Esophagus muscularis mucosa (tissue), 4 donors: ENCODE results near the gene MECR. TPM values are rescaled to one million over a fixed set of nuclear protein-coding genes. Genes with fewer than 3 reads are reported as not detected.

Experiments
- DNase-seq: peaks from one replicate; pipeline ENCODE4 v3.0.0-alpha.2; 2017; ENCODE audit errors: extremely low spot score
- H3K27ac ChIP-seq, 4 donors: fragments of 200-600 bp; sonication (generic); replicated peaks in 1 of 4; 1 replicate in 3 of 4; 2 replicates in 1 of 4; pipeline ENCODE4 v1.5.1; 2016 to 2019; ENCODE audit warnings: mild to moderate bottlenecking in 1 of 4
- H3K27me3 ChIP-seq, 4 donors: fragments of 200-600 bp; sonication (generic); one replicate each; pipeline versions ENCODE4 v1.5.1 to v1.6.0; 2016 to 2019
- H3K36me3 ChIP-seq, 4 donors: fragments of 200-600 bp; sonication (generic); one replicate each; pipeline ENCODE4 v1.5.1; 2016 to 2019
- H3K4me1 ChIP-seq, 4 donors: fragments of 200-600 bp; sonication (generic); one replicate each; pipeline ENCODE4 v1.5.1; 2016 to 2019
- H3K4me3 ChIP-seq, 4 donors: fragments of 200-600 bp; sonication (generic); 1 replicate in 2 of 4; 2 replicates in 2 of 4; pipeline ENCODE4 v1.5.1; 2016 to 2019; ENCODE audit warnings: mild to moderate bottlenecking in 4 of 4, moderate library complexity in 1 of 4
- H3K9me3 ChIP-seq, 4 donors: fragments of 200-600 bp; sonication (generic); 1 replicate in 3 of 4; 2 replicates in 1 of 4; pipeline ENCODE4 v1.5.1; 2016 to 2019
- EP300 ChIP-seq: sonication (generic); formaldehyde crosslinking; IDR thresholded peaks from one replicate; pipeline ENCODE4 v1.6.1; 2017; ENCODE audit warnings: antibody characterized with exemption
- POLR2A ChIP-seq: fragments of 450-650 bp; IDR thresholded peaks from one replicate; pipeline ENCODE4 v1.6.1; 2017; ENCODE audit warnings: antibody characterized with exemption, moderate library complexity, mild to moderate bottlenecking, low read depth
- POLR2AphosphoS5 ChIP-seq, 2 donors: sonication (generic); formaldehyde crosslinking; IDR thresholded peaks; one replicate each; pipeline ENCODE4 v1.6.1; 2017; ENCODE audit warnings: antibody characterized with exemption in 2 of 2
- WGBS: methylation state at CpG from one replicate; pipeline ENCODE4 v1.1.5; 2018; 5-methylcytosine and 5-hydroxymethylcytosine counted together
- intact Hi-C: fragments of 100-400 bp; cut with DNase I; formaldehyde crosslinking; loops from one replicate; pipeline ENCODE4 v1.15.1; 2023
- total RNA-seq, 4 donors: library from RNA; depleted of rRNA; stranded (reverse); fragments of >200 nt; gene quantifications; one replicate each; pipeline versions ENCODE4 v1.1.0 to v1.2.1, GENCODE V29; 2016
- TF ChIP-seq, protein P1 (sequence below), 3 experiments: fragments of 200-600 bp in 2 of 3; fragments of 450-650 bp in 1 of 3; sonication (generic) in 2 of 3; IDR thresholded peaks; one replicate each; pipeline ENCODE4 v1.5.1; 2017 to 2019; ENCODE audit warnings: antibody characterized with exemption in 3 of 3, mild to moderate bottlenecking in 2 of 3, moderate library complexity in 1 of 3

Gene MECR
- total RNA-seq, 4 donors from 2014 or later, result 15.4 to 20.2 (median 18.6) TPM

DNA sequence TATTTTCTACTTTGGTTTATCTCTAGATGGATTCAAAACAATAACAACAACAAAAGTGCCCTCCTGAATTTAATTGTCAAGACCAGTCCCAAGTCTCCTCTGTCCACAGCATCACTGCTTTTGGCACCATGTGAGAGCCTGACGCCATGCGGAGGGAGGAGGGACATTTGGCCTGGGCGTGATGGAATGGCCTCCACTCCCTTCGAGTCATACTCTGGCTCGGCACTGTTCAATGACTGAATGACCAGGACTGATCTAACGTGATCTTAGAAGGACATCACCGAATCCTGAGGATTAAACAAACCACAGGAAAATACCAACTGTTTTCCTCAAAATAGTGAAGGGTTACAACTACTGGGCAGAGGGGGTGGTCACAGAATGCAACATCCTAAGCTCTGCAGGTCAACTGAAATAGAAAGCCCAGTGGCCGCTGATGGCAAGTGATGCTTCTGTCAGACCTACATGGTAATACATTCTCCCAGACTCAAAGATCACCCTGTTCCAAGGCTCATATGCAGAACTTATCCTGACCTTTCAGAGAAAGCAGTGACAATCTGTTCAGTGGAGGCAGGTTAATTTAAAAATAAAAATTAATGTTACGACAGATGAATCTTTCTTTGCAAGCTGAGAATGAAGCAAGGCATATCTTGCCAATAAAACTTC lies 68.1 kb downstream of the MECR start:
- no peak overlapping the region for H3K27ac ChIP-seq
- H3K4me1 ChIP-seq, result peaks cover 34 to 60% (median 56%) of the 10 kb centered on the region in 4 donors
- no peaks in the 10 kb centered on the region for H3K9me3 ChIP-seq
- H3K36me3 ChIP-seq, result peaks cover 31 to 68% (median 53%) of the 10 kb centered on the region in 4 donors
- no peaks in the 10 kb centered on the region for H3K27me3 ChIP-seq
- no peak overlapping the region for H3K4me3 ChIP-seq
- DNase-seq, result no peak
- intact Hi-C loops, result no loop called here
- 69% methylated on average over 9 of the region's 9 CpGs for WGBS
- TF ChIP-seq EP300 (no peak), POLR2AphosphoS5 (IDR thresholded peaks at IDR 0.05) (no peak), POLR2A (no peak)
- TF ChIP-seq, protein P1, sequence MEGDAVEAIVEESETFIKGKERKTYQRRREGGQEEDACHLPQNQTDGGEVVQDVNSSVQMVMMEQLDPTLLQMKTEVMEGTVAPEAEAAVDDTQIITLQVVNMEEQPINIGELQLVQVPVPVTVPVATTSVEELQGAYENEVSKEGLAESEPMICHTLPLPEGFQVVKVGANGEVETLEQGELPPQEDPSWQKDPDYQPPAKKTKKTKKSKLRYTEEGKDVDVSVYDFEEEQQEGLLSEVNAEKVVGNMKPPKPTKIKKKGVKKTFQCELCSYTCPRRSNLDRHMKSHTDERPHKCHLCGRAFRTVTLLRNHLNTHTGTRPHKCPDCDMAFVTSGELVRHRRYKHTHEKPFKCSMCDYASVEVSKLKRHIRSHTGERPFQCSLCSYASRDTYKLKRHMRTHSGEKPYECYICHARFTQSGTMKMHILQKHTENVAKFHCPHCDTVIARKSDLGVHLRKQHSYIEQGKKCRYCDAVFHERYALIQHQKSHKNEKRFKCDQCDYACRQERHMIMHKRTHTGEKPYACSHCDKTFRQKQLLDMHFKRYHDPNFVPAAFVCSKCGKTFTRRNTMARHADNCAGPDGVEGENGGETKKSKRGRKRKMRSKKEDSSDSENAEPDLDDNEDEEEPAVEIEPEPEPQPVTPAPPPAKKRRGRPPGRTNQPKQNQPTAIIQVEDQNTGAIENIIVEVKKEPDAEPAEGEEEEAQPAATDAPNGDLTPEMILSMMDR (IDR thresholded peaks at IDR 0.05), result no peak

DNA sequence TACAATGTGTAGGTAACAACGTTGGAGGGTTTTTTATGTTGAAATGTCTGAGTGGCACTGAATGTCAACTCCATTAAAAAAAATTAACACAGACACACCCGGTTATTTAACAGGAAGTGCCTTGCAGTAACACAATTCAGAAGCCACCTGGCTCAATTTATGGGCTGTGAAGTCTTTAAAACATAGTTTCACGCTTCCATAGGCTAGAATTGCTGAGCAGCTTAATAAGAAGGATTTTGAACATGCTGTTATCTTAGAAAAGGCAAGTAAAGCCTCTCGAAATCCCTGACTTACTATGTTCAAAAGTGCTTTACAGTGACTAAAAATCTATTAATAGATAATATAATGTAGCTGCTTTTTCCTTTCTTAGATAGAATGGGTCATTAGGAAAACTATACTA lies 68.7 kb downstream of the MECR start:
- DNase-seq, result no peak
- no peak for TF ChIP-seq EP300
- no peak for TF ChIP-seq POLR2A
- Histone ChIP-seq H3K4me1 (peaks cover 40 to 61% (median 57%) of the 10 kb centered on the region in 4 donors), H3K4me3 (no peak overlapping the region), H3K36me3 (peaks cover 32 to 68% (median 52%) of the 10 kb centered on the region in 4 donors), H3K9me3 (no peaks in the 10 kb centered on the region), H3K27me3 (no peaks in the 10 kb centered on the region), H3K27ac (no peak overlapping the region)
- 61% methylated on average over 4 of the region's 4 CpGs for WGBS
- intact Hi-C loops, result no loop called here

DNA sequence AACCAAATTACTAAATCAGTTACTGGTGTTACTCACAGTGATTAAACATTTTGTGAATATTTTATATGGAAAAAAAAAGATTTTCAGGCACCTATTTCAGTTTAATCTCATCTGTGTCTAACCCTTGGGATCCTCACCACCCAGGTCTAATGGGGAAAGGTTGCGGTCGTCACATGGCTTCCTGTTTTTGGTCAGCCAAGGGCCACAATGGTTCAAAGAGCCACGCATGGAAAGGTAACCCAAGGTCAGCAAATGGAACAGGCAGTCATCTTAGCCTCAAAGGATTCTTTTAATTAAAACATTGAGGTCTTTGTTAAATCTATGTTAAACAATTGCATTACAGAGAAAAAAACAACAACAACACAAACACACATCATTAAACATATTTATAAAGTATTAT lies 71.0 kb downstream of the MECR start:
- peaks cover 24 to 64% (median 44%) of the 10 kb centered on the region in 4 donors for H3K36me3 ChIP-seq
- no peak overlapping the region for H3K27ac ChIP-seq
- TF ChIP-seq POLR2A (no peak), EP300 (no peak), POLR2AphosphoS5 (IDR thresholded peaks at IDR 0.05) (no peak)
- TF ChIP-seq, protein P1 (IDR thresholded peaks at IDR 0.05), result no peak
- no peak overlapping the region for H3K4me3 ChIP-seq
- H3K27me3 ChIP-seq, result no peaks in the 10 kb centered on the region
- 70% methylated on average over 3 of the region's 3 CpGs for WGBS
- intact Hi-C loops, result no loop called here
- H3K4me1 ChIP-seq, result peaks cover 54 to 59% (median 56%) of the 10 kb centered on the region in 4 donors
- no peaks in the 10 kb centered on the region for H3K9me3 ChIP-seq
- DNase-seq, result no peak

DNA sequence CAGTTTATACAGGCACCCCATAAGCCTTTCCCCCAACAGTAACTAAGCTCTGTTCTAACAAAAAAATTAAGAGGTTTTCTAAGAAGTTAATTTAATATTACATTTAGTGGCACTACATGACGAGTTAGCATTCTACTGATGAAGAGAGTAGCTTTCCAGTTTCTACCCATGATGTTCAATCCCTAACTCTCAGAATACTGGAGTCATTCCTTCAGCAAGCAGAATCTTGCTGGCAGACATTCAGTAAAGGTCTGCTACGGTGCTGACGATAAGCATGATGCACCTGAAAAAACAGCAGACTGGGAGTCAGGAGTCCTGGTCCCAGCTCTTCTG lies 73.5 kb downstream of the MECR start:
- intact Hi-C loops, result no loop called here
- TF ChIP-seq, protein P1 (IDR thresholded peaks at IDR 0.05), result no peak
- TF ChIP-seq POLR2AphosphoS5 (IDR thresholded peaks at IDR 0.05), result no peak
- no peak for TF ChIP-seq EP300
- TF ChIP-seq POLR2A, result no peak
- H3K4me3 ChIP-seq, result no peak overlapping the region
- H3K9me3 ChIP-seq, result no peaks in the 10 kb centered on the region
- no peaks in the 10 kb centered on the region for H3K27me3 ChIP-seq
- H3K36me3 ChIP-seq, result peaks cover 49 to 82% (median 65%) of the 10 kb centered on the region in 4 donors
- DNase-seq, result no peak
- H3K4me1 ChIP-seq, result peaks cover 42 to 47% (median 43%) of the 10 kb centered on the region in 4 donors
- peak overlapping the region; percentile 13 to 63 (median 58) for H3K27ac ChIP-seq
- 58% methylated on average over 3 of the region's 3 CpGs for WGBS

DNA sequence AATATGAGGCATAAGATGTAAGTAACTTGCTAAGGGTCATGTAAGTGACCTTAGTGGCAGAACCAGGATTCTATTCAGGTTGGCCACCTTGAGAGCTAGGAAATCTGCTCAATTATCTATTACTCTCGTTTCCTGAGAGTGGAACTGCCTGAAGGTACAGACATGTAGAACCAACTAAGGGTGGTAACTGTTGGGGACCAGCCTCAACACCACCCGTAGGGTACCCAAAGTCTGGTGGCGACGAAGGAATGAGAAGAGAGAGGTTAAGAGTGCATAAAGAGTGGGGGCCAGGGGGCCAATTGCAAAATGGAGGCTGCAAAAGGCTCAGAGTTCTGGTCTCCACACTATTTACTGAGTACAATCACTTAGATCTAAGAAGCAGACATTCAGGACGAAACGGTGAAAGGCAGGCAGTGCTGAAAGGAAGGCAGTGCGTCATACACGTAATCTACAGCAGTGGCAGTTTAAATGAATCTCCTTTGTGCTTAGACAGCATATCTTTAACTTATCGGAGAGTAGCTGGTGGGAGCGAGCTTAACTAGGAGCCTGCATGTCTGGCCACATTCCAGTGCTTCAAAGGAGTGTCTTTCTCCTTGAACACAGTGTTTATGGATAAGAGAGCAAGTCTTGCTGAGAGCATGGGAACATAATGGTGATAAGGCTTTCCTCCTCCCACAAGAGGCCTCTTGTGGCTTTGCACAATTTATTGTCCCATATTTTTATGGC lies 74.0 kb downstream of the MECR start:
- no peak for TF ChIP-seq POLR2A
- Histone ChIP-seq H3K4me3 (no peak overlapping the region), H3K27me3 (no peaks in the 10 kb centered on the region), H3K4me1 (peaks cover 37 to 42% (median 38%) of the 10 kb centered on the region in 4 donors), H3K27ac (peak overlapping the region; percentile 53 to 63 (median 58)), H3K9me3 (no peaks in the 10 kb centered on the region), H3K36me3 (peaks cover 53 to 87% (median 70%) of the 10 kb centered on the region in 4 donors)
- intact Hi-C loops, result no loop called here
- DNase-seq, result no peak
- 40% methylated on average over 10 of the region's 10 CpGs for WGBS
